ENCODE data around the gene IFNL2. TPM values are rescaled to one million over a fixed set of nuclear protein-coding genes. Genes with fewer than 3 reads are reported as not detected.
"Not testable (repeated sequence)": the region's sequence is repeated elsewhere in the genome, so short reads cannot be mapped to it uniquely, and the experiment has no call there.

IFNL2 gene
- total RNA-seq, 2 experiments from 2014 or later: not detected

- Mint-ChIP-seq H3K27ac (no peak overlapping the region), H3K9me3 (no peaks in the 10 kb centered on the region), H3K36me3 (no peaks in the 10 kb centered on the region), H3K4me1 (no peaks in the 10 kb centered on the region), H3K27me3 (peaks cover 49% of the 10 kb centered on the region), H3K4me3 (no peak overlapping the region)
- no peak for DNase-seq
Measured at GRCh38 chr19:39265321-39265916, 2.8 kb upstream of the IFNL2 start.

- H3K27ac Mint-ChIP-seq, DNase-seq, H3K36me3 Mint-ChIP-seq, H3K9me3 Mint-ChIP-seq, H3K4me1 Mint-ChIP-seq, H3K4me3 Mint-ChIP-seq: not testable (repeated sequence)
- peaks cover 25% of the 10 kb centered on the region for H3K27me3 Mint-ChIP-seq
Measured at GRCh38 chr19:39268531-39269223, 481 bp downstream of the IFNL2 start.

DNA sequence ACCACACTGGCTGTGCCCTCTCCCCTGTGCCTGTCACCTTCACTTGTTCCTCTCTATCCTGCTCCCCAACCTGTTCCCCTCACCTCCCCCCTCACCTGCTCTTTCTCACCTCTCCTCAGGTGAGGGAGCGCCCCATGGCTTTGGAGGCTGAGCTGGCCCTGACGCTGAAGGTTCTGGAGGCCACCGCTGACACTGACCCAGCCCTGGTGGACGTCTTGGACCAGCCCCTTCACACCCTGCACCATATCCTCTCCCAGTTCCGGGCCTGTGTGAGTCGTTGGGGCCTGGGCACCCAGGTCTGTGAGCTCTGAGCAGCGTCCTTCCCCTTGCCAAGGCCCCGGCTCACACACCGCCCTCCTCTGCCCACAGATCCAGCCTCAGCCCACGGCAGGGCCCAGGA lies 1.2 kb downstream of the IFNL2 start:
- peaks cover 18% of the 10 kb centered on the region for H3K27me3 Mint-ChIP-seq
- not testable (repeated sequence) for H3K4me1 Mint-ChIP-seq, H3K36me3 Mint-ChIP-seq, H3K9me3 Mint-ChIP-seq, H3K27ac Mint-ChIP-seq, DNase-seq, H3K4me3 Mint-ChIP-seq

DNA sequence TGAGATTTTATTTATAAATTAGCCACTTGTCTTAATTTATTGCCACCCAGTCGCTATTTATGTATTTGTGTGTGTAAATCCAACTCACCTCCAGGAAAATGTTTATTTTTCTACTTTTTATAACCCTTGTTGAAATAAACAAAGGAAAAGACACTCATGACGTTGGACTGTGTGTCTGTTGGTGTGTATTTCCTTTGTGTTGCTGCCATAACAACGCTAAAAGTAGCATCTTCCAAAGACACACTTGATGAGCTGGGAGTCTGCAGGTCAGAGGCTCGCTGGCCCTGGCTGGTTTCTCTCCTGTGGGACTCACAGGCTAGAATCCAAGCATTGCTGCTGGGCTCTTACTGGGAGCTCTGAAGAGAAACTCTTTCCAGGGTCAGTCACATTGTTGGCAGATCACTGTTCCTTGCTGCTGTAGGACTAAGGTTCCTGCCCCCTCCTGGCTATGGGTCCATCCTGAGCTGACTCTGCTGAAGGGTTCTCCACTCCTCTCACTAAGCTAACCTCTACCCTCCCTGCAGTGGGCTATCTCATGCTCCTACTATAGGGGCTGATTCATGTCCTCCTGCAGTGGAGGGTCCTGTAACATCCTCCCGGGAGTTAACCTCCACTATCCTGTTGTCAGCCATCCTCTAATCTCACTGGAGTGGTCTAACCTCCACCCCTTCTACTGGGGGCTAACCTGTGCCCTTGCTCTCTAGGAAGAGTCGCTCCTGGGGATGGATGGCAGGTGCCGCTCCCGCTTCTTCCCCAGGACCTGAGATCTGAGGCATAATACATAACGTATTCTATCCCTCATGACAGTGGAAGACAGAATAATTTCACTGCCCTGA lies 2.1 kb downstream of the IFNL2 start:
- no peaks in the 10 kb centered on the region for H3K4me1 Mint-ChIP-seq
- no peak overlapping the region for H3K27ac Mint-ChIP-seq
- DNase-seq: no peak
- H3K9me3 Mint-ChIP-seq: no peaks in the 10 kb centered on the region
- H3K4me3 Mint-ChIP-seq: no peak overlapping the region
- H3K36me3 Mint-ChIP-seq: no peaks in the 10 kb centered on the region
- peaks cover 11% of the 10 kb centered on the region for H3K27me3 Mint-ChIP-seq

GRCh38 chr19:39273859-39274258 lies 5.7 kb downstream of the IFNL2 start:
- not testable (repeated sequence) for H3K36me3 Mint-ChIP-seq, H3K4me3 Mint-ChIP-seq, H3K4me1 Mint-ChIP-seq, H3K27me3 Mint-ChIP-seq, H3K9me3 Mint-ChIP-seq, H3K27ac Mint-ChIP-seq, DNase-seq

GRCh38 chr19:39275578-39275977 lies 7.4 kb downstream of the IFNL2 start:
- Mint-ChIP-seq H3K36me3 (no peaks in the 10 kb centered on the region), H3K9me3 (no peaks in the 10 kb centered on the region), H3K27me3 (no peaks in the 10 kb centered on the region), H3K4me3 (no peak overlapping the region), H3K4me1 (no peaks in the 10 kb centered on the region), H3K27ac (no peak overlapping the region)
- no peak for DNase-seq

- H3K27me3 Mint-ChIP-seq: no peaks in the 10 kb centered on the region
- no peak overlapping the region for H3K4me3 Mint-ChIP-seq
- H3K4me1 Mint-ChIP-seq: no peaks in the 10 kb centered on the region
- DNase-seq: no peak
- no peaks in the 10 kb centered on the region for H3K36me3 Mint-ChIP-seq
- H3K27ac Mint-ChIP-seq: no peak overlapping the region
- no peaks in the 10 kb centered on the region for H3K9me3 Mint-ChIP-seq
Measured at GRCh38 chr19:39276740-39277139, 8.5 kb downstream of the IFNL2 start.

DNA sequence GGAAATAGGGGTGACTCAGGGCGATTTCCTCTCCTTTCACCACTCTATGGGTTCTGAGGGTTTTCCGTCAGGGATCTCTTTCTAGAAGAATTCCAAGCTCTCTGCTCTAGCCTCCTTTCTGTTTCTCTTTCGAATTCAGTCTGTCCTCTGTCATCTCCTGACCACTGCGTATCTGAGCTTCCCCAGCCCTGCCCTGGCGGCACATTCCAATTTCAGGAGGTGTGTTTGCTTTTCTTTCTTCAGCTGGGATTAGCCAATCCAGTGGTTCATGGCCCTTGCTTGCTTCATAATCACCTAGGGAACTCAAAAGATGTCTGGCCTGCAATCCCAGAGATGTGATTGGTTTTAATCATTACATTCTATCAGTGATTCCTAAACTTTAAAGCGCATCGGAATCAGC lies 9.4 kb downstream of the IFNL2 start:
- H3K9me3 Mint-ChIP-seq: peaks cover 4% of the 10 kb centered on the region
- H3K36me3 Mint-ChIP-seq: no peaks in the 10 kb centered on the region

GRCh38 chr19:39282021-39282420 lies 13.8 kb downstream of the IFNL2 start:
- H3K27ac Mint-ChIP-seq: no peak overlapping the region
- no peaks in the 10 kb centered on the region for H3K36me3 Mint-ChIP-seq
- H3K27me3 Mint-ChIP-seq: peaks cover 3% of the 10 kb centered on the region
- peaks cover 8% of the 10 kb centered on the region for H3K9me3 Mint-ChIP-seq
- no peak for DNase-seq
- H3K4me1 Mint-ChIP-seq: no peaks in the 10 kb centered on the region
- no peak overlapping the region for H3K4me3 Mint-ChIP-seq

More for the DNA sequence above, 9.4 kb downstream of the IFNL2 start:
- no peaks in the 10 kb centered on the region for H3K4me1 Mint-ChIP-seq
- DNase-seq: no peak
- H3K4me3 Mint-ChIP-seq: no peak overlapping the region
- no peak overlapping the region for H3K27ac Mint-ChIP-seq
- H3K27me3 Mint-ChIP-seq: no peaks in the 10 kb centered on the region

DNA sequence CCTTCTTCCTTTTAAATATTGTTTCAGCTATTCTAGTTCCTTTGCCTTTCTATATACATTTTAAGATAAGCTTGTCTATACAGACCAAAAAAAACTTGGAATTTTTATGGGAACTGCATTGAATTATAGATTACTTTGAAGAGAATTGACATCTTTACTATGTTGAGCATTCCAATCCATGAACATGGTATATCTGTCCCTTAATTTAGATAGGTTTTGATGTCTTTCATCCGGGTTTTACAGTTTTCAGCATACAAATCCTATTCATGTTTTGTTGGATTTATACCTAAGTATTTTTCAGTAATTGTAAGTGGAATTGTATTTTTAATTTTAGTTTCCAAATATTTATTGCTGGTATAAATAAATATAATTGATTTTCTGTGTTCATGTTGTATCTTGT lies 15.8 kb downstream of the IFNL2 start:
- DNase-seq: no peak
- Mint-ChIP-seq H3K4me3 (no peak overlapping the region), H3K36me3 (no peaks in the 10 kb centered on the region), H3K9me3 (peaks cover 10% of the 10 kb centered on the region), H3K27me3 (peaks cover 14% of the 10 kb centered on the region), H3K4me1 (no peaks in the 10 kb centered on the region), H3K27ac (no peak overlapping the region)

GRCh38 chr19:39293394-39293793 lies 25.2 kb downstream of the IFNL2 start:
- Mint-ChIP-seq H3K27ac (no peak overlapping the region), H3K9me3 (no peaks in the 10 kb centered on the region), H3K36me3 (no peaks in the 10 kb centered on the region), H3K4me3 (no peak overlapping the region), H3K27me3 (peaks cover 4% of the 10 kb centered on the region), H3K4me1 (peaks cover 11% of the 10 kb centered on the region)
- no peak for DNase-seq

DNA sequence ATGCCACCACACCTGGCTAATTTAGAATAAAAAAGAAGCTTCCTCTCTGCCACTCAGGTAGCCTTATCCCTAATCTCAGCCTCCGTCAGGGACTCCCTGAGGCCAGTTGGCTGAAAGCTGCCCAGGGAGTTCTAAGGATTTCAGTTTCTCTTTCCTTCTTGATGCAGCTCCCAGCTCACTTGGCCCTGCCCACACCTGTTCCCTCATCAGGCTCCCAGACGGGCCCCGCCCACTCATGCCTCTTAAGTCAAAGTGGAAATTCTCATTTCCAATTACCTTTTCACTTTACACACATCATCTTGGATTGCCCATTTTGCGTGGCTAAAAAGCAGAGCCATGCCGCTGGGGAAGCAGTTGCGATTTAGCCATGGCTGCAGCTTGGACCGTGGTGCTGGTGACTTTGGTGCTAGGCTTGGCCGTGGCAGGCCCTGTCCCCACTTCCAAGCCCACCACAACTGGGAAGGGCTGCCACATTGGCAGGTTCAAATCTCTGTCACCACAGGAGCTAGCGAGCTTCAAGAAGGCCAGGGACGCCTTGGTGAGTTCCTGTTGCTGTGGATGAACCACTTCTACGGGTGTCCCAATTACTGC lies 28.0 kb downstream of the IFNL2 start, which contains the start of gene IFNL1:
IFNL1 (plus strand) TSS at position 353 of the 591 bp plus-strand sequence; CDS start at position 368, 15 bp downstream.
- Mint-ChIP-seq H3K27me3 (no peaks in the 10 kb centered on the region), H3K27ac (no peak within 1 kb of the TSS), H3K4me3 (no peak within 1 kb of the TSS), H3K36me3 (no peaks in the 10 kb centered on the region), H3K4me1 (peaks cover 17% of the 10 kb centered on the region), H3K9me3 (no peaks in the 10 kb centered on the region)
- no peak for DNase-seq

- Mint-ChIP-seq H3K36me3 (no peaks in the 10 kb centered on the region), H3K27me3 (no peaks in the 10 kb centered on the region), H3K9me3 (no peaks in the 10 kb centered on the region), H3K4me1 (peaks cover 17% of the 10 kb centered on the region), H3K27ac (no peak overlapping the region), H3K4me3 (no peak overlapping the region)
- DNase-seq: no peak
Measured at GRCh38 chr19:39296906-39297305, 28.7 kb downstream of the IFNL2 start.

GRCh38 chr19:39297931-39298634 lies 29.9 kb downstream of the IFNL2 start:
- Mint-ChIP-seq H3K9me3 (no peaks in the 10 kb centered on the region), H3K36me3 (no peaks in the 10 kb centered on the region), H3K4me3 (peak overlapping the region; percentile 1), H3K4me1 (peaks cover 17% of the 10 kb centered on the region), H3K27me3 (no peaks in the 10 kb centered on the region), H3K27ac (peak overlapping the region; percentile 46)
- peak; percentile 61 for DNase-seq

- H3K27ac Mint-ChIP-seq: no peak overlapping the region
- H3K4me3 Mint-ChIP-seq: no peak overlapping the region
- H3K27me3 Mint-ChIP-seq: no peaks in the 10 kb centered on the region
- no peak for DNase-seq
- H3K36me3 Mint-ChIP-seq: no peaks in the 10 kb centered on the region
- H3K9me3 Mint-ChIP-seq: no peaks in the 10 kb centered on the region
- H3K4me1 Mint-ChIP-seq: peaks cover 17% of the 10 kb centered on the region
Measured at GRCh38 chr19:39299404-39299803, 31.2 kb downstream of the IFNL2 start.

Measured in activated naive CD8-positive, alpha-beta T cell treated with anti-CD3 and anti-CD28 coated beads for 36 hours (primary cell).